Measurements from ENCODE around the gene CD300C.
"Not testable (repeated sequence)": the region's sequence is repeated elsewhere in the genome, so short reads cannot be mapped to it uniquely, and the experiment has no call there.

Gene CD300C

GRCh38 chr17:74545843-74546230, at the start of gene CD300C:
Gene CD300C (minus strand): TSS chr17:74546115. CDS start chr17:74545782, 333 bp downstream.
- DNase-seq, result no peak

- DNase-seq, result no peak
These were observed 49.3 kb upstream of the CD300C start for GRCh38 chr17:74595037-74595750.

- DNase-seq, result peak; percentile 83
These were observed 46.4 kb upstream of the CD300C start, which contains the start of gene CD300LD for GRCh38 chr17:74592087-74592990. Gene CD300LD (minus strand): TSS chr17:74592283. CDS start chr17:74592202, 81 bp downstream.

- DNase-seq, result no peak
These were observed 45.6 kb upstream of the CD300C start for GRCh38 chr17:74591503-74591902.

GRCh38 chr17:74585711-74586110, 39.8 kb upstream of the CD300C start:
- no peak for DNase-seq

GRCh38 chr17:74584292-74585060, 38.6 kb upstream of the CD300C start:
- no peak for DNase-seq

- DNase-seq, result no peak
These were observed 36.7 kb upstream of the CD300C start for GRCh38 chr17:74582633-74583032.

- no peak for DNase-seq
These were observed 34.0 kb upstream of the CD300C start for GRCh38 chr17:74579900-74580299.

GRCh38 chr17:74578979-74579378, 33.1 kb upstream of the CD300C start:
- no peak for DNase-seq

GRCh38 chr17:74574489-74575142, 28.7 kb upstream of the CD300C start:
- DNase-seq, result no peak

GRCh38 chr17:74573635-74574034, 27.7 kb upstream of the CD300C start:
- DNase-seq, result not testable (repeated sequence)

GRCh38 chr17:74573169-74573568, 27.3 kb upstream of the CD300C start:
- no peak for DNase-seq

GRCh38 chr17:74571621-74572270, 25.8 kb upstream of the CD300C start:
- no peak for DNase-seq

GRCh38 chr17:74569020-74570003, 23.4 kb upstream of the CD300C start:
- DNase-seq, result peak; percentile 95

GRCh38 chr17:74568106-74568873, 22.4 kb upstream of the CD300C start:
- no peak for DNase-seq

- no peak for DNase-seq
These were observed 21.5 kb upstream of the CD300C start, which contains the start of gene CD300H for GRCh38 chr17:74567397-74567796. Gene CD300H (minus strand): TSS chr17:74567509.

GRCh38 chr17:74566132-74566753, 20.3 kb upstream of the CD300C start:
- peak; percentile 82 for DNase-seq

GRCh38 chr17:74565126-74565525, 19.2 kb upstream of the CD300C start:
- DNase-seq, result no peak

GRCh38 chr17:74563358-74563757, 17.4 kb upstream of the CD300C start:
- no peak for DNase-seq
